ENCODE measurements around the gene LAMA2.

GRCh38 chr6:129111853-129112252 is 228.9 kb downstream of the LAMA2 start:
- TF ChIP-seq JUN (CRISPR knock-in tag; IDR thresholded peaks at IDR 0.05) (no peak), ZHX1 (CRISPR knock-in tag; IDR thresholded peaks at IDR 0.05; ENCODE audit: low read depth) (no peak), CTCF (CRISPR knock-in tag; IDR thresholded peaks at IDR 0.05) (no peak), ZNF747 (CRISPR knock-in tag; IDR thresholded peaks at IDR 0.05; ENCODE audit: borderline replicate concordance) (no peak), ELF1 (CRISPR knock-in tag; IDR thresholded peaks at IDR 0.05) (no peak), MAFF (IDR thresholded peaks at IDR 0.05; ENCODE audit: low read depth, low read length) (no peak), EZH2 (conservative IDR thresholded peaks at IDR 0.05; ENCODE audit: low read depth, low read length) (no peak), ESRRA (CRISPR knock-in tag; IDR thresholded peaks at IDR 0.05; ENCODE audit: low read depth) (no peak), YY1 (IDR thresholded peaks at IDR 0.05; ENCODE audit: insufficient read depth, insufficient replicate concordance, low read depth, low read length) (no peak), POLR2AphosphoS5 (IDR thresholded peaks at IDR 0.05; ENCODE audit: low read depth, low read length) (no peak), GLMP (CRISPR knock-in tag; IDR thresholded peaks at IDR 0.05; ENCODE audit: borderline replicate concordance) (no peak), MAX (IDR thresholded peaks at IDR 0.05) (no peak), EP300 (IDR thresholded peaks at IDR 0.05; ENCODE audit: low read depth in 2 of 2, low read length in 2 of 2) (no peak), EP300 (CRISPR knock-in tag; IDR thresholded peaks at IDR 0.05; ENCODE audit: borderline replicate concordance) (no peak)

Data from HepG2 (cell line).